ENCODE measurements around the gene PCSK7. TPM values are rescaled to one million over a fixed set of nuclear protein-coding genes. Genes with fewer than 3 reads are reported as not detected.
A peak's percentile ranks its signal among the peaks of the same experiment; 100 is the strongest.

PCSK7 gene
- total RNA-seq, 1 experiment from 2014 or later: 50.7 TPM

DNA sequence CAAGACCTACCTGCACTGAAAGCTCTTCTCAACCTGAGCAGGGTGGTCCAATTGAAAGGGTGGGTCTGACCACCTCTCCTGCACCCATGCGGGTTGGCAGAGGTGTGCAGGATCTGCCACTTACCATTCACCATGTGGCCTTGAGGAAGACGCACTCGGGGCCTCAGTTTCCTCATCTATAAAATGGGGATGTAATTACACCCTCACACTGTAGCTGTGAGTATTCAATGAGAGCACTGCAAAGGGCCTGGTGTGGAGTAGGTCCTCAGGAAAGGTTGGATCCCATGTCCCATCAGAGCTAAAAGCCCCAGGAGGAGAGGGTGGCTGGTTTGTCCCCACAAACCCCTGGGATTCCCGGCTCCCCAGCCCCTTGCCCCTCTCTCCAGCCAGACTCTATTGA, 33.3 kb downstream of the PCSK7 start:
- Histone ChIP-seq H3K4ac (ENCODE audit: low read depth, low read length) (peak overlapping the region; percentile 4; the same call in 1 of the 2 replicates), H3K27ac (ENCODE audit: insufficient read length, low read depth, low read length) (no peak overlapping the region), H3K9me3 (ENCODE audit: control insufficient read depth, low read depth, low read length) (no peaks in the 10 kb centered on the region), H2BK20ac (ENCODE audit: low read depth, low read length, poor library complexity, severe bottlenecking) (no peak overlapping the region), H2BK15ac (ENCODE audit: low read depth, low read length) (no peak overlapping the region), H4K8ac (replicated peaks; ENCODE audit: insufficient read length, low read depth, low read length) (no peak overlapping the region), H3K79me1 (ENCODE audit: insufficient read depth, low read depth, low read length, poor library complexity, severe bottlenecking) (no peaks in the 10 kb centered on the region), H3K79me2 (ENCODE audit: insufficient read depth, low read length) (peaks cover 3% of the 10 kb centered on the region; the same call in 1 of the 2 replicates), H3K4me1 (ENCODE audit: insufficient read depth, low read length) (no peaks in the 10 kb centered on the region), H2AK5ac (ENCODE audit: insufficient read length, low read length) (no peak overlapping the region), H2BK5ac (ENCODE audit: insufficient read length, low read length) (no peak overlapping the region), H3K14ac (ENCODE audit: insufficient read depth, low read length) (peak overlapping the region; percentile 46; the same call in 1 of the 2 replicates), H4K91ac (ENCODE audit: insufficient read length, low read depth, low read length) (no peak overlapping the region), H3K23ac (ENCODE audit: insufficient read length, low read depth, low read length) (no peak overlapping the region), H2BK120ac (ENCODE audit: low read depth, low read length, poor library complexity, severe bottlenecking) (no peak overlapping the region), H3K4me2 (ENCODE audit: insufficient read depth, insufficient read length, low read length) (peak overlapping the region; percentile 17), H3K27me3 (ENCODE audit: insufficient read depth, low read length) (no peaks in the 10 kb centered on the region), H4K5ac (ENCODE audit: insufficient read length, low read depth, low read length) (no peak overlapping the region), H4K20me1 (ENCODE audit: control insufficient read depth, insufficient read depth, insufficient read length) (no peaks in the 10 kb centered on the region), H2AFZ (ENCODE audit: low read length) (no peak overlapping the region), H3K23me2 (ENCODE audit: insufficient read length, low read depth, low read length, poor library complexity, severe bottlenecking) (peaks cover 8% of the 10 kb centered on the region), H3K18ac (ENCODE audit: insufficient read length, low read depth, low read length) (peak overlapping the region; percentile 36), H2BK12ac (ENCODE audit: insufficient read length, low read depth, low read length) (no peak overlapping the region), H3T11ph (ENCODE audit: low read length) (no peak overlapping the region), H3K56ac (ENCODE audit: insufficient read length, low read depth, low read length) (no peak overlapping the region), H3K9ac (ENCODE audit: extremely low read depth, insufficient read length, low read length) (peak overlapping the region; percentile 12)
- TF ChIP-seq, protein P1, sequence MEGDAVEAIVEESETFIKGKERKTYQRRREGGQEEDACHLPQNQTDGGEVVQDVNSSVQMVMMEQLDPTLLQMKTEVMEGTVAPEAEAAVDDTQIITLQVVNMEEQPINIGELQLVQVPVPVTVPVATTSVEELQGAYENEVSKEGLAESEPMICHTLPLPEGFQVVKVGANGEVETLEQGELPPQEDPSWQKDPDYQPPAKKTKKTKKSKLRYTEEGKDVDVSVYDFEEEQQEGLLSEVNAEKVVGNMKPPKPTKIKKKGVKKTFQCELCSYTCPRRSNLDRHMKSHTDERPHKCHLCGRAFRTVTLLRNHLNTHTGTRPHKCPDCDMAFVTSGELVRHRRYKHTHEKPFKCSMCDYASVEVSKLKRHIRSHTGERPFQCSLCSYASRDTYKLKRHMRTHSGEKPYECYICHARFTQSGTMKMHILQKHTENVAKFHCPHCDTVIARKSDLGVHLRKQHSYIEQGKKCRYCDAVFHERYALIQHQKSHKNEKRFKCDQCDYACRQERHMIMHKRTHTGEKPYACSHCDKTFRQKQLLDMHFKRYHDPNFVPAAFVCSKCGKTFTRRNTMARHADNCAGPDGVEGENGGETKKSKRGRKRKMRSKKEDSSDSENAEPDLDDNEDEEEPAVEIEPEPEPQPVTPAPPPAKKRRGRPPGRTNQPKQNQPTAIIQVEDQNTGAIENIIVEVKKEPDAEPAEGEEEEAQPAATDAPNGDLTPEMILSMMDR (conservative IDR thresholded peaks at IDR 0.05): no peak
- no peaks in the 10 kb centered on the region for H3K27me3 Mint-ChIP-seq (ENCODE audit: low read depth)
- H3K27ac Mint-ChIP-seq: peak overlapping the region; percentile 59 to 91 (median 86); a peak in 6 of 7 replicates
- peaks cover 0 to 3% of the 10 kb centered on the region in 2 experiments; a peak in 1 of 5 replicates for H3K9me3 Mint-ChIP-seq
- peaks cover 34 to 36% of the 10 kb centered on the region in 2 experiments for H3K4me1 Mint-ChIP-seq
- no CpG with 5 or more reads among the region's 4 CpGs for WGBS (ENCODE audit: extremely low coverage, insufficient read length, low lambda C conversion rate)
- peaks cover 3 to 21% (median 12%) of the 10 kb centered on the region in 3 experiments; a peak in 6 of 7 replicates for H3K36me3 Mint-ChIP-seq (ENCODE audit: insufficient read depth in 1 of 3, low read depth in 3 of 3)
- no peak for DNase-seq
- peak overlapping the region; percentile 70 to 74 for H3K4me3 Mint-ChIP-seq
